Loucy (cell line): ENCODE data around the gene GPR137C.

Source experiments
- H2AFZ ChIP-seq: fragments of 200-600 bp; sonication (generic); 2 replicates; pipeline ENCODE4 v1.6.0; 2016; ENCODE audit warnings: antibody characterized with exemption, mild to moderate bottlenecking, low read length, moderate library complexity
- H3F3A ChIP-seq: fragments of 200-600 bp; 2 replicates; pipeline ENCODE4 v1.6.0; 2016; ENCODE audit warnings: antibody characterized with exemption, low read depth, mild to moderate bottlenecking
- H3K27me3 ChIP-seq: fragments of 200-600 bp; sonication (generic); 2 replicates; pipeline ENCODE4 v1.6.1; 2014; ENCODE audit warnings: low read length, mild to moderate bottlenecking; ENCODE audit not compliant: insufficient read depth, poor library complexity, severe bottlenecking
- H3K36me3 ChIP-seq: fragments of 200-600 bp; sonication (generic); 2 replicates; pipeline ENCODE4 v1.6.1; 2016; ENCODE audit warnings: low read length; ENCODE audit not compliant: insufficient read depth
- H3K4me1 ChIP-seq: fragments of 200-600 bp; sonication (generic); 2 replicates; pipeline ENCODE4 v1.5.1; 2014; ENCODE audit warnings: low read length, mild to moderate bottlenecking; ENCODE audit not compliant: insufficient read depth, poor library complexity, severe bottlenecking
- H3K4me2 ChIP-seq: fragments of 200-600 bp; sonication (generic); 2 replicates; pipeline ENCODE4 v1.6.0; 2014; ENCODE audit warnings: antibody characterized with exemption, low read length, low read depth, mild to moderate bottlenecking; ENCODE audit not compliant: poor library complexity, severe bottlenecking
- H3K4me3 ChIP-seq: fragments of 200-600 bp; sonication (generic); 2 replicates; pipeline ENCODE4 v1.5.1; 2014; ENCODE audit warnings: low read length, mild to moderate bottlenecking, mixed read lengths; ENCODE audit not compliant: poor library complexity, severe bottlenecking
- H3K79me2 ChIP-seq: fragments of 200-600 bp; sonication (generic); 2 replicates; pipeline ENCODE4 v1.6.1; 2014; ENCODE audit warnings: low read length; ENCODE audit not compliant: insufficient read depth
- H3K9ac ChIP-seq: fragments of 200-600 bp; sonication (generic); 2 replicates; pipeline ENCODE4 v1.6.0; 2014; ENCODE audit warnings: mild to moderate bottlenecking, low read depth, low read length, moderate library complexity; ENCODE audit not compliant: poor library complexity, severe bottlenecking
- H3K9me2 ChIP-seq: fragments of 200-600 bp; sonication (generic); replicated peaks from 2 replicates; pipeline ENCODE4 v1.6.1; 2016; ENCODE audit warnings: low read depth, low read length, mixed read lengths
- H3K9me3 ChIP-seq: fragments of 200-600 bp; sonication (generic); 2 replicates; pipeline ENCODE4 v1.6.1; 2014; ENCODE audit warnings: mild to moderate bottlenecking, antibody characterized with exemption, low read length, low read depth; ENCODE audit not compliant: insufficient read depth
- H4K20me1 ChIP-seq: fragments of 200-600 bp; sonication (generic); 2 replicates; pipeline ENCODE4 v1.6.0; 2014; ENCODE audit warnings: antibody characterized with exemption, low read length, mild to moderate bottlenecking; ENCODE audit not compliant: insufficient read depth, poor library complexity, severe bottlenecking
- EZH2phosphoT487 ChIP-seq: fragments of 200-600 bp; IDR thresholded peaks from 2 replicates; pipeline ENCODE4 v1.6.1; 2018; ENCODE audit warnings: antibody characterized with exemption, mild to moderate bottlenecking, moderate library complexity, borderline replicate concordance
- TF ChIP-seq, protein P1 (sequence below): fragments of 200-600 bp; sonication (generic); conservative IDR thresholded peaks from 2 replicates; pipeline ENCODE4 v1.5.1; 2014; ENCODE audit warnings: mild to moderate bottlenecking, antibody characterized with exemption, low read length

The GPR137C gene

DNA sequence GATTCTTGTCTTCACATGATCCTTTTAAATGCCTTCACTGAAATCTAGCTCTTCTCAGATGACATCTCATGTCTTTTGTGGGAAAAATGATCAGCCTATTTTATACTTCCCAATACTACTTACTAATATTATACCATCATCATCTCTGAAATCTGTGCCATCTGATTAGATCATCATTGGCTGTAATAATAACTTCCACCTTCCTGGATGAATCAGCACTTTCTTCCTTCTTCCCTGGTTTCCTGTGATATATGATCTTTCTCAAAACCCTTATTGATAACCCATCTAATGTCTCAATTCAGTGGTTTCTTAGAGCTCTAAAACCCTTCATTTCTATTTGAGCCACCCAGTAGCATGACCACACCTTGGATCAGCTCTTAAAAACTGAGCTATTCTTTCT is 30.9 kb downstream of the GPR137C start:
- Histone ChIP-seq H3K9ac (no peak overlapping the region), H3K27me3 (no peaks in the 10 kb centered on the region), H3K36me3 (no peaks in the 10 kb centered on the region), H3K9me2 (no peaks in the 10 kb centered on the region), H3K4me3 (no peak overlapping the region), H3K79me2 (no peaks in the 10 kb centered on the region), H3K4me2 (no peak overlapping the region), H3K9me3 (no peaks in the 10 kb centered on the region), H3F3A (no peaks in the 10 kb centered on the region), H2AFZ (no peak overlapping the region), H3K4me1 (no peaks in the 10 kb centered on the region), H4K20me1 (no peaks in the 10 kb centered on the region)
- TF ChIP-seq, protein P1, sequence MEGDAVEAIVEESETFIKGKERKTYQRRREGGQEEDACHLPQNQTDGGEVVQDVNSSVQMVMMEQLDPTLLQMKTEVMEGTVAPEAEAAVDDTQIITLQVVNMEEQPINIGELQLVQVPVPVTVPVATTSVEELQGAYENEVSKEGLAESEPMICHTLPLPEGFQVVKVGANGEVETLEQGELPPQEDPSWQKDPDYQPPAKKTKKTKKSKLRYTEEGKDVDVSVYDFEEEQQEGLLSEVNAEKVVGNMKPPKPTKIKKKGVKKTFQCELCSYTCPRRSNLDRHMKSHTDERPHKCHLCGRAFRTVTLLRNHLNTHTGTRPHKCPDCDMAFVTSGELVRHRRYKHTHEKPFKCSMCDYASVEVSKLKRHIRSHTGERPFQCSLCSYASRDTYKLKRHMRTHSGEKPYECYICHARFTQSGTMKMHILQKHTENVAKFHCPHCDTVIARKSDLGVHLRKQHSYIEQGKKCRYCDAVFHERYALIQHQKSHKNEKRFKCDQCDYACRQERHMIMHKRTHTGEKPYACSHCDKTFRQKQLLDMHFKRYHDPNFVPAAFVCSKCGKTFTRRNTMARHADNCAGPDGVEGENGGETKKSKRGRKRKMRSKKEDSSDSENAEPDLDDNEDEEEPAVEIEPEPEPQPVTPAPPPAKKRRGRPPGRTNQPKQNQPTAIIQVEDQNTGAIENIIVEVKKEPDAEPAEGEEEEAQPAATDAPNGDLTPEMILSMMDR: no peak

DNA sequence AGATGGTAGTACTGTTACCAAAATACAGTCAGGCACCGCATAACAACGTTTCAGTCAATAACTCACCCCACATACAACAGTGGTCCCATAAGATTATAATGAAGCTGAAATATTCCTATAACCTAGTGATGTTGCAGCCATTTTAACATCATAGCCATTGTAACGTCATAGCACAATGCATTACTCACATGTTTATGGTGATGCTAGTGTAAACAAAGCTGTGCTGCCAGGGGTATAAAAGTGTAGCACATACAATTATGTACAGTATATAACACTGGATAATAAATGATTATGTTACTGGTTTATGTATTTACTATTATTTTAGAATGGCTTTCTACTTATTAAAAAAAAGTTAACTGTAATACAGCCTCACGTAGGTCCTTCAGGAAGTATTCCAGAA is 37.0 kb downstream of the GPR137C start:
- Histone ChIP-seq H4K20me1 (no peaks in the 10 kb centered on the region), H3F3A (no peaks in the 10 kb centered on the region), H3K4me1 (no peaks in the 10 kb centered on the region), H3K36me3 (no peaks in the 10 kb centered on the region), H3K4me2 (no peak overlapping the region), H2AFZ (no peak overlapping the region), H3K27me3 (no peaks in the 10 kb centered on the region), H3K4me3 (no peak overlapping the region), H3K79me2 (no peaks in the 10 kb centered on the region), H3K9me3 (no peaks in the 10 kb centered on the region), H3K9ac (no peak overlapping the region), H3K9me2 (no peaks in the 10 kb centered on the region)
- TF ChIP-seq, protein P1: no peak
- no peak for TF ChIP-seq EZH2phosphoT487

DNA sequence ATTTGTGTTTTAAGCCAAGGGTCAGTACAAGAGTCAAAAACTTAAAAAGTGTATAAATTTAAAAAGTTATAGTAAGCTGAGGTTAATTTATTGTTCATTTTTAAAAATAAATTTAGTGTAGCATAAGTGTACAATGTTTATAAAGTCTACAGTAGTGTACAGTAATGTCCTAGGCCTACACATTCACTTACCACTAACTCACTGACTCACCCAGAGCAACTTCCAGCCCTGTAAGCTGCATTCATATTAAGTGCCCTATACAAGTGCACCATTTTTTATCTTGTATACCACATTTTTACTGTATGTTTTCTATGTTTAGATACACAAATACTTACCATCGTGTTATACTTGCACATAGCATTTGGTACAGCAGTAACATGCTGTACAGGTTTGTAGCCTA is 37.7 kb downstream of the GPR137C start:
- Histone ChIP-seq H3F3A (no peaks in the 10 kb centered on the region), H3K4me2 (no peak overlapping the region)
- TF ChIP-seq, protein P1: no peak
- TF ChIP-seq EZH2phosphoT487: no peak

More for the DNA sequence above, 37.7 kb downstream of the GPR137C start:
- Histone ChIP-seq H3K9me3 (no peaks in the 10 kb centered on the region), H4K20me1 (no peaks in the 10 kb centered on the region), H3K9me2 (no peaks in the 10 kb centered on the region), H3K36me3 (no peaks in the 10 kb centered on the region), H3K4me1 (no peaks in the 10 kb centered on the region), H3K9ac (no peak overlapping the region), H3K4me3 (no peak overlapping the region), H3K79me2 (no peaks in the 10 kb centered on the region), H3K27me3 (no peaks in the 10 kb centered on the region), H2AFZ (no peak overlapping the region)
